Epithelial cell of esophagus (primary cell): ENCODE measurements around the gene EVI2B.
"Not testable (repeated sequence)": the region's sequence is repeated elsewhere in the genome, so short reads cannot be mapped to it uniquely, and the experiment has no call there.

Source experiments
- DNase-seq: peaks from one replicate; pipeline ENCODE4 v3.0.0; 2010; ENCODE audit warnings: low read depth
- H3K4me3 ChIP-seq: 2 replicates; pipeline ENCODE4 v1.5.1; 2011; ENCODE audit warnings: mild to moderate bottlenecking, low read length, control low read depth
- CTCF ChIP-seq: IDR thresholded peaks from 2 replicates; pipeline ENCODE4 v1.5.1; 2011; ENCODE audit warnings: low read depth, mild to moderate bottlenecking, low read length, control low read depth, inconsistent platforms; ENCODE audit not compliant: insufficient read depth; ENCODE audit errors: missing control alignments

EVI2B gene

DNA sequence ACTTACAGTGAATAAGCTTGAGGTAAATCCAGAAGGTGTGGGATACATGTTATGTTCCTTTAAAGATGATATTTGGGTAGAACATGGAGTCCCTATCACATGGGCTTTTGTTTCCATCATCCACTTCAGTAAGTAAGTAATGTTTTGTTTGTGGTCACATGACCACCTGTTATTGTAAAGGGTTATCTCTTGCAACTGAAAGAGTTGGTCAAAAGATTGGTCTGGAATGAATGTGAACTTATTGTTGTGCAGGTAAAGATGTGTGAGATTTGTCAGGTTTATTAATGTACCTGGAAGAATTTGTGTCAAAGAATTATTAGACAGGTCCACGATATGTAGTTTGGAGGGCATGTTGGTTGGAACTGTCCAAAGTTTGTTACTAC lies 18.4 kb downstream of the EVI2B start:
- DNase-seq, result no peak
- TF ChIP-seq CTCF, result no peak
- H3K4me3 ChIP-seq, result no peak overlapping the region

DNA sequence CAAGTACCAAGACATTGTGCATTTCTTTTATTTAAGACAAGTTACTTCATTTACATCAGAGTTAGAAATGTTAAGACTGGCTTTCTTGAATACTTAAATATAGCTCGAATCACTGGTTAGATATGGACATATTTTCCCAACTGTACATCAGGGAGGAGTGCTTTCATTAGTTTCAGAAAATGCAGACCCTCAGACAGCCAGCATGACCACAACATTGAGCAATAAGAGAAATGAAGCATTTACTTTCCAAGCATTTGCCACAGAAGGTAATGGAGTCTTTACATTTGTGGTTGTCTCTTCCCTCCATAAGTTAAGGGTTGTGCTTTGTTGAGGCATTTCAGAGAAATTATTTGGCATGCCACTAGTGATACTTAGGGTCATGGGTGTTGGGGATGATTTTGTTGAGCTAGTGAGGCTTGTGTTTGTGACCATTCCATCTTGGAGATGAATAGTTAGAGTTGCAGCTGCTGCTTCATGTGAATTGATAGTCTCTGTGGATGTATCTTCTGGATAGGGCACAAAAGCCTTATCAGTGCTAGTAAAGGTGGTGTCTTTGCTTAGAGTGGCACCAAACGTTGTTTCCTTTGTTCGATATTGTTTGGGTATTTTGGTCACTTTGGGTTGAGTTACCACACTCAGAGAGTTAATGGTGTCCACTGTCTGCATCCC lies 18.9 kb downstream of the EVI2B start:
- TF ChIP-seq CTCF, result no peak
- DNase-seq, result no peak
- H3K4me3 ChIP-seq, result no peak overlapping the region

DNA sequence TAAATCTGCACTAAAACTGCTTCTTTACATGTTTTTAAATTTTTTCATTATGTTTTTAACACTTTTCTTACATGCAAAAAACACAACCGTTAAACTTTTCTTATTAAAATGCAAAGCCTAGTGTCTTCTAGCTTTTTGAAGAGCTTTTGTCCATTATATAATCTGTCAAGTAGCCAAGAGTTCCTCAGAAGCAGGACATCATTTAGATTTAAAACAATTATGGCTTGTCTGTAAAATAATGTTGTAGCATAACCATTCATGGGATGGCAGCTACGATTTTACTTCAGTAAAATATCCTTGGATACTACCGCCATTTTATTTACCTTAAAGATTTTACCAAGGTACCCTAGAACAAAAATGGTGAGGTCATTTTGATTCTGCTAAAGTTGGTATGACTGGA lies 19.6 kb downstream of the EVI2B start:
- no peak for DNase-seq
- no peak overlapping the region for H3K4me3 ChIP-seq
- TF ChIP-seq CTCF, result no peak

- no peak for DNase-seq
- no peak overlapping the region for H3K4me3 ChIP-seq
- TF ChIP-seq CTCF, result no peak
These were observed 20.3 kb downstream of the EVI2B start for GRCh38 chr17:31293581-31293980.

DNA sequence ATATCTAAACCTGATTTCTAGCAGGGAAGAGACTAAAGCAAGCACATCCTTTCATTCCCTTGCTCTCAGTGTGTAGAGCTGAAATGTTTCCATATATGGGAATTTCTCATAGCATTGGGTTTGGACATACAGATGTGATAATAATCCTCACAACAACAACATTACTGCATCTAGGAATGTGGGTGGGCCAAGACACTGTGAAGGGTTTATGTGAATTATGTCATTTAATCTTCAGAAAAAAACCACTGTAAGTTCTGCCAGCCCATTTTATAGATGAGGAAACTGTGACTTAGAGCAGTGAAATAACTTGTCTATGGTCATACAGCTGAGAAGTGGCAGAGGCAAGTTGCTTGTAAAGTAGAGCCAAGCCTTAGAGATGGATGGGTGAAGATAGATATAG lies 22.0 kb downstream of the EVI2B start:
- DNase-seq, result no peak
- TF ChIP-seq CTCF, result no peak
- H3K4me3 ChIP-seq, result no peak overlapping the region

DNA sequence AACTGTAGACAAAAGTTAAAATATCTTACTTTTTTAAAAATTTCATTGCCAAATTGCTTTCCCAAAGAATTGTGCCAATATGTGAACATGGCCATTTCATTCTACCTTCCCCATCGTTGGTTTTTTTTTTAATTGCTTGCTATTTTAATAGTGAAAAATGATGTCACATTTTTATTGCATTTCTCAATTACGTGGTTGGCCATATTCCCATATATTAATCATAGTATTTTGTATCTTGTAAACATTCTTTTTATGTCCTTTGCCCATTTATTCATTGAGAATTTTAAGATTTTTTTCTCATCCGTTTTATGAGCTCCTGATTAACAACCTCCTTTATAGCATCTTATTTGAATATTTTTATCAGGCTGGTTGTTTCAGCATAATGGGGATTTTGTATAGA lies 24.1 kb downstream of the EVI2B start:
- no peak for TF ChIP-seq CTCF
- H3K4me3 ChIP-seq, result no peak overlapping the region
- no peak for DNase-seq

DNA sequence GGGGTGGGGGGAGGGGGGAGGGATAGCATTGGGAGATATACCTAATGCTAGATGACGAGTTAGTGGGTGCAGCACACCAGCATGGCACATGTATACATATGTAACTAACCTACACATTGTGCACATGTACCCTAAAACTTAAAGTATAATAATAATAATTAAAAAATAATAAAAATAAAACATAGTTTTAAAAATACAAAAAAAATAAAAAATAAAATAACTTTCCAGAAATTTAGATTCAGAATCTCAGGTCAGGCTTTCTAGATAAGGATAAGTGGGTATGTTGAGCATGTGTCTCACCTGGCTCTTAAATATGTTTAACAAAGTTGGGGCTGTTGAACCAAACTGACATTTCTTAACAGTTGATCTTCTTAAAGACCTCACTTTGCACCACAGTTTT lies 25.9 kb downstream of the EVI2B start:
- not testable (repeated sequence) for H3K4me3 ChIP-seq, DNase-seq
